NCI-H2196 treated with DMSO at 0.1 percent for 48 hours (cell line): ENCODE measurements around the gene SLC45A3.

Experiments used
- DNase-seq: peaks from one replicate; lab custom pipeline; 2025; ENCODE audit not compliant: unreplicated experiment; lab: John Stamatoyannopoulos, UW

SLC45A3 gene

DNA sequence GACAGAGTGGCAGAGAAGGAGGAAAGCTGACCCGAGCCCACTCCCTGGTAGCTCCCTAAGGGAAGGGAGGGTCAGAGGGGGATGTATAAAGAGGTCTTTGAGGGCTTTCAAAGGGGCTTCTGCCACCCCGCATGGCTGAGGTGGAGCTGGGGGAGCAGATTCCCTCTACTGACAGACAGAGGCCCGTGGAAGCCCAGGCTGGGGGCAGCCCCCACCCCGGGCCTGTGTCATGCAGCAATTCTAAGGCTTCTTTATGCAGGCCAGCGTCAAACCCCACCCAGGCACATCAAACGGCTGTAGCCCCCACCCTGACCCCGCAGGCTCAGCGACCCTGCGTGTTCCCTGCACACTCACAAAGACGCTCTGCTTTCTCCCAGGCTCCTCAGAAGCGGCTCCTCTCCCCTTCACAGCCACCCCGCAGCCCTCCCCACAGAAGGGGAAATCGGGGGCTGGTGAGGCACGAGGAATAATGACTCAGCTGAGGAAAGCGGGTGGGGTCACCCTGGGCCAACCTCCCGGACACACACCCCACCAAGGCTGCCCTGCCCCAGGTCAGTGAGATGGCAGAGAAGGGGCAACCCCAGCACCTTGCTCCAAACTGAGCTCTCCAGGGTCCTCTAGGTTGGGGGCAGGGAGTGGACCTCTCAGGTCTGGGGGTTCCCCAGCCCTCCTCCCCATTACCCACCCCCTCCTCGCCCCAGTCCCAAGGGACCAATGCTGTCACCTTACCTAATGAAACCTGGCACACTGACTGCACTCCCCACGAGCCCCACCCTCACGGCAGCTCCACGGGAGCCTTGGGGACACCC lies 10.8 kb downstream of the SLC45A3 start:
- DNase-seq: no peak

DNA sequence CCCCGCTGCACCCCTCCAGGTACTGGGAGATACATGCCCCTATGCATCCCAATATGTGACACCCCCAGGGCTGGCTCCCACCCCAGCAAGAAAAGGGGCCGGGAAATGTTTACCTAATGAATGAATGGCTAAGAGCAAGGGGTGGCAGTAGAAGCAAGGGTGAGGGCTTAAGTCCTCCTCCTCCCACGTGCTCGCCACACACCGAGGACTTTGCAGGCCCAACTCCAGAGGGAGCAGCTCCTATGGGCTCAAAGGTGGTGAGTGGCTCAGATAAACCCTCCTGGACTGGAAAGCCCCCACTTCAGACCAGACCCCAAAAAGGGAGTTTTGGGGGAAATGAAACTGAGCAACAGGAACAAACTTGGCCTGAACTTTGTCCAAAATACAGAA lies 11.4 kb downstream of the SLC45A3 start:
- DNase-seq: no peak

DNA sequence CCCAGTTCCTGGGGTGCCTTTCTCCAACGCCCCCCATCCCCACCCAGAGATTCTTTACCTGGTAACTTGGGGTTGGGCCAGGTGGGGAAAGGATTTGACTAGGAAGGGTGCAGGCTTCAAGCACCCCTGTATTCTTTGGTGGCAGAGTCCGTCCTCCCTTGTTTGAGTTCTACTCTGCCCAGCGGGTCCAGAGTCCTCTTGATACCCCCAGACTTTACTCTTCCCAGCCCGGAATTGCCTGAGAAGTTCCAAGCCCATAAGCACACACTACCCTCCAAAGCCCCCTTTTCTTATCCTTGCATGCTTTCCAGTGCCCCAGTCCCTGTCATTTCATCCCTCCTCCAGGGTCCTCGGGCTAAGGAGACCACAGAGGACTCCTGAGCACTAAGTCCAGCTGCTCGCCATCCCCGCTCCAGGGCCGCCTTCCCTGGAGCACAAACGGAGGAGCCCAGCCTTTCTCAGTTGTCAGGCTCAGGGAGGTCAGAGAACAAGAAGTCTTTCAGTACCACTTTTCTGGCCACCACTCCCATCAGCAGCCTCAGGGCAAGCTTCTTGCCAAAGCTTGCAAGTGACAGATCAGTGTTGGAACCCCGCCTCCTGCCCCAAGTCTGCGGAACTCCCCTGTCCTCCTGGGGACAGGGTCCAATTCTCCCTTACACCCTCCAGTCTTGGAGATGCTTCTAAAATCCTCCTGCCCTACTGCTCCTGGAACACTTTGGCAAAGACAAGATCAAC lies 12.2 kb downstream of the SLC45A3 start:
- no peak for DNase-seq

DNA sequence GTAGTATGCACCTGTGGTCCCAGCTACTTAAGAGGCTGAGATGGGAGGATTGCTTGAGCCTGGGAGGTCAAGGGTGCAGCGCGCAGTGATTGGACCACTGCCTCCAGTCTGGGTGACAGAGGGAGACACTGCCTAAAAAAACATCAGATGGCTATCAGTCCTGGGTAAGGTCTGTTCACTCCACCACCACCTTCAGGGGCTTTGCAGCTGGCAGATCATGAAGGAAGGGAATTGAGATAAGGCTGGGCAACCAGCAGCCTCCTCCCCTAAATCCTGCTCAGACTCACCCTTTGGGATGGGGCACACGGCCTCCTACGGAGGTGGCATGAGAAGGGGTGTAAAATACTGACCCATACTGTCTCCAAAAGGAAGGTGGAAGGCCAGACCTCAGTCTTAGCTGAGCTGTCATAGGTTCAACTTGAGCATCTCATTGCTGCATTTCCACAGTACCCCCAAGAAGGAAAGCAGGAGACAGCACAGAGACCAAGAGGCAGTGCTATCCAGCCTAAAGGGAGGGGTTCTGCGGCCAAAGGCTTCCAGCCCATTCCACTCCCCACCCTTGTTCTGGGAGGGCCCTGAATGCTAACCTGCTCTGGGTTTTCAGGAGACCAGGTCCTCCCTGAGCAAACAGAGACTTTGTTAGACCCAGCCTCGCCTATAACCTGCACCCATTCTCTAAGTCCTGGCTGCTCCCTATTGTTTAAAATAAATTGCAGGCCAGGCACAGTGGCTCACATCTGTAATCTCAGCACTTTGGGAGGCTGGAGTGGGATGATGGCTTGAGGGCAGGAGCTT lies 13.7 kb downstream of the SLC45A3 start:
- no peak for DNase-seq

DNA sequence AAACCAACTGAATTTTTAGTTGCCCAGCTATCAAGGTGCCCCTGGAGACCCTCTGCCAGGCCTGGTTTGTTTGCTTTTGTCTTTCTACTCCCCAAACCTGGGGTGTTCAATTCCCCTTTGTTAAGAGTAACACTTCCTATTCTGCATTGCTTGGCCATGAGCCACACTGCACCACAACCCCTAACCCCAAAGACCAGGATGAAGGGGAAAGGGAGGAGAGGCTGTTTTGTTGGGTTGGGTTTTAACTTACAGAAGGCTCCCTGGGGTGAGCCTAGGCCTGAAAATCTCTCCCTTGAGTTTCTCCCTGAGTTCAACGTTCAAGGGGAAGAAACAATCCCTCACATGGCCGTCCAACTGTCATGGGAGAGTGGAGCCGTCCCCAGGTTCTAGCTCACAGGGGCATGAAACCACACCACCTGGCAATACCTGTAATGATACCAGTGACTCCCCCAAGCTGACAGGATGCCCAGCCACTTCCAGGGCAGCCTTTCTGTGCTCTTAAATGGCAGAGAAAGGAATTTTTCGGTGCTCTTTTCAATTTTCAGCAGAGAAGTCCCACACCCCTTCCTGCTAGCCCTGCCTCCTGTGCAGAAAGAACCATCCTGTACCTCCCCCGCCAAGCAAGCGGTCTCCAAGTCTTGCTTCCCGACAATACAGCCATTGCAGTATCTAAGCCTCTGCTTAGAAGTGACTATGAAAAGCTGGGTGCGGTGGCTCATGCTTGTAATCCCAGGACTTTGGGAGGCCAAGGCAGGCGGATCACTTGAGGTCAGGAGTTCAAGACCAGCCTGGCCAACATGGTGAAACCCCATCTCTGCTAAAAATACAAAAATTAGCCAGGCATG lies 14.9 kb downstream of the SLC45A3 start:
- DNase-seq: no peak

DNA sequence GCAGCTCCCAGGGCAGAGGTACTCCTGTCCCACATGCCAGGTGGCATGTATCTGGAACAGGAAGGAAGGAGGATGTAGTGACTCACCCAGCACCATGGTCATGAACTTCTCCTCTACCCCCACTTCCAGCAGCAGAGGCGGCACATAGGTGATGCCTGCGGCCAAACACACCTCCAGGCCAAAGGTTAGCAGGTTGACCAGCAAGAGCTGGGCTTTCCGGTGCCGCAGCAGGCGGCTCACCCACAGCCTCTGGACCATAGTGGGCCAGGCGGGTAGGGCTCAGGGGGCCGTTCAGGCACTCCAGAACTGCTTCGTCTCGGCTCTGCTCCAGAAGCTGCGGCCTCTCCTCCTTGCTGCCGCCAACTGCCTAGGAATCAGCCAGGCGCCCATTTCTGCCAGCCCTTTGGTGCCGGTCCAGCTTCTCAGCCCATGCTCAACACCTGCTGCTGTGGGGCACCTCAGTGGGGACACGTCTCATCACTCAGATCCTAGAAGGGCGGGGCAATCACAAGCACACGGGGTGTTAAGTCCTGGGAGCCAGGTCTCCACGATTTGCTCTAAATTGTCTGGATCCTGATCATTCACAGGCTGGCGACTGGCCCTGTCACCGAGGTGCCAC lies 15.8 kb downstream of the SLC45A3 start:
- DNase-seq: peak; percentile 46

DNA sequence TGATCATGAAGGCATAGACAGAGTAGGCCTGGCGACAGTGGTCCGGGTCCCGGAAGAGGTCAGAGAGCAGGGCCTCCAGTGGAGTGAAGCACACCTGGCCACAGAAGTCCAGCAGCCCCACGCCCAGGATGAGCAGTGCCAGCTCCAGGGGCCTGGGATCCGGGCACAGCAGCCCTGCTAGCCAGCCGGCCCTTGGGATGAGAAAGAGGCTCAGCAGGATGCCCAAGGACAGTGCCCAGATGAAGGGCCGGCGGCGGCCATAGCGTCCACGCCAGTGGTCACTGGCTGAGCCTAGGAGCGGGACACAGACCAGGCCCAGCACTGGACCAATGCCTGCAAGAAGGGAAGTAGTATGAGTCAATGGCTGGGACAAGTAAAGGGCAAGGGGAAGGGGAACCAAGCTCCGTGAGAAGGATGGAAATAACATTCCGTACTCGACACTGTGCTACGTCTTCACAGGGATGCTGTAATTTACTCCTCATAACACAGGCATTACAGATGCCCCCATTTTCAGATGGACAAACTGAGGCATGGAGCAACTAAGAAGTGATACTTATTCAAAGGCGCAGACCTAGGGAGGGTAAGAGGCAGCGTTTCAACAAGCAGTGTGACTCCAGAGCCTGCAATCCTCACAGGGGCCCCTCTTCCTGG lies 16.9 kb downstream of the SLC45A3 start:
- DNase-seq: no peak

DNA sequence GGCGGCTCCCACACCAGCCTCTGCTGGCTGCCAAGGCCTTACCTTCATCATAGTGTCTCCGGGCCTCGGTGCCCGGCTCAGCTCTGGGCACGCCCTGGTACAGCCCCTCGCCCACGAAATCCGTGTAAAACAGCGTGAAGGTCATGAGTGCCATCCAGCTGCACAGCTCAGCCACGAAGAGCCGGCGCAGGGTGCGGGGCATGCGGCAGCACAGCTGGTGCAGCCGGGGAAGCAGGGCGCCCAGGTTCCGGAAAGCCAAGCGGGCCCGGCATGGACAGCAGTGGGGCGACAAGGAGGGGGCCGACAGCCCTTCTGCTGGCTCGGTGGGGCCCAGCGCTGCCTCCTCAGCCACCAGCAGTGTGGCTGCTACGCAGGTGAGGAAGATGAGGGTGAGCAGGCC lies 17.5 kb downstream of the SLC45A3 start:
- no peak for DNase-seq

DNA sequence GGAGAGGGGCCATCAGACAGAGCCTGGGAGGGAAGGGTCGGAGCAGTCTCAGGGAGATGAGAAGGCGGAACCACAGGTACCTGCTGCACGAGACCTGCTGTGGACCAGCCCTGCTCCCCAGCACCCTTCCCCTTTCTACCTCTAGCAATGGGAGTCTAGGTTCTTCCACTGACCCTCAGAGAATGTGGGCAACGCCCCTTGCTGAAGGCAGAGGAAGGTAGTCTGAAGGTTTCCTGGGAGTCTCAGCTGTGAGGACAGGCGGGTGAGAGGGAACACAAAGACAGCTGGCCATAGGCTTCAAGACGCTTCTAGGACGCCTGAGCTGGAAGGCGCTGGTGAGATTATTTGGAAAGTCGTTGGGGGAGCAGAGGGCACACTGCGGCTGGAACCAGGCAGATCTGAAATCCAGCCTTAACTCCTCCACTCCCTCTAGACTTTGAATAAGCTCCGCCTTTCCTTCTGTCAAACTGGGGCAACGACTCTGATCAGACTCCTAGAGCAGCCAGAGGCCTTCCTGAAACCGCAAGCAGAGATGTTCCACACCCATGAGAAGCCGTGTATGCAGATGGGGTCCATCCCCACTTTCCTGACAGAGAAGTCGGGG lies 18.1 kb downstream of the SLC45A3 start:
- no peak for DNase-seq

DNA sequence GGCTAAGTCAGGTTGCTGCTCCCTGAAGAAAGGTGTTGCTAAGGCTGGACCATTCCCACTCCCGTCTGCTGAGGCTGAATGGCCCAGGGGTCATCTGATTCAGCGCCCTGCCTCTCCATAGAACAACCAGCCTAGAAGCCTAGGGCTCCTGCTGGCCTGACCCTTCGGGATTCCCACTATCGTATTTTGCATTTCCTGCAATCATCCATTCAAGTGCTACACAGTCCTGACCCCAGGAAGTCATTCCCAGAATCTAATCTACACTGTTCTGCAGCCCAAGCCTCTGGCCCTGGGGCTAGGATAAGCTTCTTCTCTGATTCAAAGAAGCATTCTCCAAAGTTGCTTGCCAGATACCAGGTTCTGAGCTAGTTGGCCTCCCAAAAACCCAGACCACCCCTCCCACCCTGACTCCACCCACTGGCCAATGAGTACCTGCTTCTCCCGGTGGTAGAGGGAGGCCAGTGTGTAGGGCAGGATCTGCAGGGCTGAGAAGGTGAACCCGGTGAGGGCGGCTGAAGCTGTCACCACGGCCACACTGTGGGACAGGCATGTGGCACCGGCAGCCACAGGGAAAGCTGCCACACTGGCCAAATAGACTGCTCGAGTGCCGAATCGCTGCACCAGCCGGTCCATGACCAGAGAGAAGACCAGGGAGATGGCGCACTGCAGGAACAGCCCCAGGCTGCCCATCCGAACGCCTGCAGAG lies 18.7 kb downstream of the SLC45A3 start:
- DNase-seq: no peak

DNA sequence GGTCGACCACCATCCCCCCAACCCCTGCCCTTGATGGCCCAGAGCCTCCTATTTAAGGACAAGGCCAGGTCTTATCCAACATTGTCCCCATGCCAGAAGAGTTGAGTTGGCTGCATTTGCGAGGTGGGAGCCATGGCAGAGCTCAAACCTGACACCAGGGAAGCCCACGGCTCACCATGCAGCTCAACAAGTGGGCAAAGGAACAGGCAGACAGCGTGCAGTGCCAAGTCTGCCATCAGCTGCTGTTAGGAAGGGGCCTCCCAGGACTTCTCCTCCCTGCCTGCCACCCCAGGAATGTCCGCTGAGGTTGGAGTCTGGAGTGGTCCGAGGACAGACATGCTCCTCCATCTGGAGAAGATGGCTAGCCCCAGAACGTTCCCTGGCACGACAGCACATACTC lies 19.9 kb downstream of the SLC45A3 start:
- DNase-seq: no peak

DNA sequence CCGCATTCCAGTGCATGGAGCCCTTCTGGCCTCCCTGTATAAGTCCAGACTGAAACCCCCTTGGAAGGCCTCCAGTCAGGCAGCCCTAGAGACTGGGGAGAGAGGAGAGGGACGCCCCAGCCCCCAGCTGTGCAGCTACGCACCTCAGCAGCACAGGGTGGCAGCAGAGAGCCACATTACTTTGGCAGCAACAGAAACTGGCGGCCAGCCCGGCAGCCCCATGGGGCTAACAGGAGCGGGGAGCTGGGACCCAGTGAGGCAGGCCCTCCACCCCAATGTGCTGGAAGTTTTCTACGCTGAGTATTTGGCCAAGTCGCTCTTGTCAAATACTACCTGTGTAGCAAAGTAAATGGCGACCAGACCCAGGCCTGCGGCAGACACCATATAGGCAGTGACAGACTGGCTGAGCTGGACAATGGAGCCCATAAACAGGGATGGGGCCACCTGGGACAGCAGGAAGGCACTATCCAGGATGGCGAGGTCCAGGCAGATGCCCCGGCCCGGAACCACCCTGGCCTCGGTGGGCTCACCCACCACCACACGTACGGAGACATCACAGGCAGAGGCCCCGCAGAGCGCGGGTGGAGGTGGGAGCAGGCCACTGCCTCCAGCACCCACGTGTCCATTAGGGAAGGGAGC lies 21.2 kb downstream of the SLC45A3 start:
- DNase-seq: peak; percentile 39

DNA sequence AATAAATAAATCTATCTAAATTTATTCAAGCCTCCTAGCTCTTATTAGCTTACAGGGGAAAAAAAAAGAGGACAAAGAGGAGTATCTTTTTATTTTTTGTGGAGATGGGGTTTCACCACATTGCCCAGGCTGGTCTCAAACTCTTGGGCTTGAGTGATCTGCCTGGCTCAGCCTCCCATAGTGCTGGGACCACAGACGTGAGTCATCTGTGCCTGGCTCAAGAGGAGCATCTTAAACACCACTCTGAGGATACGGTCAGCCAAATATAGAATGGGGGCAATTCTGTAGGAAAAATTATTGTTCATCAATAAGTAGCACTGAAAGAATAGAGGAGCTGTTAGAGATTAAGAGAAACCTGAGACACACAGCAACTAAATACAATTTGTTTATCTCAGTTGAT lies 24.1 kb downstream of the SLC45A3 start:
- DNase-seq: no peak

DNA sequence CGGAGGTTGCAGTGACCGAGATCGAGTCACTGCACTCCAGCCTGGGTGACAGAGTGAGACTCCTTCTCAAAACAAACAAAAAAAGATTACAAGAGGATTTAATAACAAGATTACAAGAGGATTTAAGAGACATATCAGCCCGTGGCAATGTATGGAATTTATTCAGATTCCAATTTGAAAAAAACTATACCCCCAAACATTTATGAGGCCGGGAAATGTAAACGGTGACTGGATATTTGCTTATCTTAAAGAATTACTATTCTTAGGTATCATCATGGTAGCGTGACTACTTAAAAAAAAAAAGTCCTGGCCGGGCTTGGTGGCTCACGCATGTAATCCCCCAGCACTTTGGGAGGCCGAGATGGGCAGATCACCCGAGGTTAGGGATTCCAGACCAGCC lies 27.3 kb downstream of the SLC45A3 start:
- DNase-seq: no peak

DNA sequence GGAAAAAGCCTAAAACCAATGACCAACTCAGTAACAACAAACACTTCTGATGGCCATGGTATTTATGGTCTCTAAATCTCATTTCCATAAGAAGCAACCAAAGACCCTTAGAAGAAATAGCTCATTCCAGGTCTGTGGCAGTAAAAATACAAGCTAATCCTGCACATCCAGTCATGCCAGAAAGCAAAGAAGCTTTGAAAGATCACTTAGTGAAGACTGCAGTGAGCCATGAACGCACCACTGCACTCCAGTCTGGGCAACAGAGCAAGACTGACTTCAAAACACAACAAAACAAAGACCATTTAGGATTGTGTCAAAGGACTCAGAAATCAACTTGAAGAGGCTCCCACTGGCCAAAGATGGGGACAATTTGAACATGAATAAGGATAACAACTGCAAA lies 30.1 kb downstream of the SLC45A3 start:
- no peak for DNase-seq

DNA sequence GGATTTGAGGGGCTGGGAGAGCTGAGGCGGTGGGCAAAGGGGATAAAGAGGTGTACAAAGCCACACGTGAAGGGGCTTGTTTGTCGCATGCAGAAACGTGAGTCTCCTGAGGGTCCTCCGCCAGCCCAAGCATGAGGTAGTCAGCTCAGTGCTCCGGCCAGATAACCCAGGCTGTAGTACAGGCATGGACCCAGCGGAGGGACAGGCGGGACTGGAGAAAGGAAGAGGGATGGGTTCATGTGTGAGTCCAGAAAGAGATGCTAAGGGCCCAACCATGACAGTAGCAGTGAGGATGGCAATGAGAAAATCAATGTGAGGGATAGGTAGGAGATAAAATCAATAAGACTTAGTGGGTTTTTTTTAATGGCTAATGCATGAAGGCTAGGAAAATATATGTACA lies 34.8 kb downstream of the SLC45A3 start:
- DNase-seq: no peak

DNA sequence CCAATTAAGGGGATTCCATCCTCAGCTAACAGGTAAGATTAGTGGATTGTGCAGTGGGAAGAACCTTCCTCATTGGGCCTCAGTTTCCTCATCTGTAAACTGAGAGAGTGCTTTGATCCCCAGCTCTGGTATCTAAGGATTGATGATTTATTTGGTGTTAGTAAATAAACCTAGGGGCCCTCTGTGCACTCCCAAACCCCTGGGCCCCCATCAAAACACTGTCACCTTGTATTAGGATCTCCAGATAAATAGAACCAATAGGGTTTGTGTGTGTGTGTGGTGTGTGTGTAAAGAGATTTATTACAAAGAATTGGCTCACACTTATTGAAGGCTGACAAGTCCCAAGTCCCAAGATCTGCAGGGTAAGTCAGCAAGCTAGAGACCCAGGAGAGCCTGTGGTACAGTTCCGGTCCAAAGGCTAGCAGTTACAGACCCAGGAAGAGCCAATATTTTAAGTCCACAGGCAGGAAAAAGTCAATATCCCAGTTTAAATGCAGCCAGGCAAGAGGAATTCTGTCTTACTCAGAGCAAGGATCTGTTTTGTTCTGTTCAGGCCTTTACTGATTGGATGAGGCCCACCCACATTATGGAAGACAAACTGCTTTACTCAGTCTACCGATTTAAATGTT lies 37.5 kb downstream of the SLC45A3 start:
- DNase-seq: no peak

DNA sequence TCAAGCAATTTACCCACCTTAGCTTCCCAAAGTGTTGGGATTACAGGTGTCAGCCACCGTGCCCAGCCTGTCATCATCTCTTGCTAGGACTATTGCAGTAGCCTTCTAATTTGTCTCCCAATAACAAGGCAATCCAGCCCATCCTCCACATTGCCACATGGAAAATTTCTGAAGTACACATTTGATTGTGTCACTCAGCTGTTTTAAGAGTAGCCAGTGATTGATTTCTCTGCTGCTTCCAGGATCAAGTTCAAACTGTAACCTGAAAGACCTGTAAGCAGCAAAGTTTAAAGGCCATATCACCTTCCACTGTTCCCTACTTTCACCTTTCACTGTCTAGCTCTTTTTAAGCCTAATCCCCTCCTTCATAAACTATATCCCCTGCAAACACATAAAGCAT lies 40.7 kb downstream of the SLC45A3 start:
- no peak for DNase-seq
